ENCODE measurements around the gene MAP6. TPM values are rescaled to one million over a fixed set of nuclear protein-coding genes. Genes with fewer than 3 reads are reported as not detected.

The MAP6 gene
- total RNA-seq, 4 donors from 2014 or later, result 7.9 to 22.1 (median 14.4) TPM

DNA sequence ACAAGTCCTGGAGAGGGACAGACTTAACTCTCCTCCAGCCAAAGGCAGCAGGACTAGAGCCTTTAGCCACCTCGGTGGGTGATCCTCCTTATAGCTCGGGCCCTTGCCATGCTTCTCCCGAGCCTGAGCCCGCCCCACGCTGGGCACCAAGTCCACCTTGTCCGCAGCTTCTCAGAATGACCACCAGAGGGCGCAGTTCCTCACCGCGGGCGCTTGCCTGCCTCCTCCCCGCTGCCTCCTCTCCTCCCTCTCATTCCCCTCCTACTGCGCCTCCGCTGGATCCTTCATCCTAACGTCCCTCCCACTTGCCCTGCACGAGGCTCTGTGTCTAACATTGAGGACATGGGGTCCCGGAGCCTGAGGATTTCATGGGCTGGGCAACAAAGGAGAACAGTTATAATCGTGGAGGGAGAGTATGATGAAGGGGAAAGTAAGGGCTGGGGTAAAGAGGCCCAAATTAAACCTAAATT lies 37.5 kb upstream of the MAP6 start:
- intact Hi-C loops (cut with DNase I; ENCODE audit: low total_unique reads), result no loop called here
- Histone ChIP-seq H3K27ac (no peak overlapping the region), H3K27me3 (no peaks in the 10 kb centered on the region), H3K4me3 (peak overlapping the region in 1 of 2 donors; percentile 9), H3K36me3 (no peaks in the 10 kb centered on the region), H3K9me3 (peaks cover 0 to 3% of the 10 kb centered on the region in 2 donors), H3K4me1 (no peaks in the 10 kb centered on the region)
- no peak for TF ChIP-seq POLR2A (IDR thresholded peaks at IDR 0.05)
- TF ChIP-seq, protein P1, sequence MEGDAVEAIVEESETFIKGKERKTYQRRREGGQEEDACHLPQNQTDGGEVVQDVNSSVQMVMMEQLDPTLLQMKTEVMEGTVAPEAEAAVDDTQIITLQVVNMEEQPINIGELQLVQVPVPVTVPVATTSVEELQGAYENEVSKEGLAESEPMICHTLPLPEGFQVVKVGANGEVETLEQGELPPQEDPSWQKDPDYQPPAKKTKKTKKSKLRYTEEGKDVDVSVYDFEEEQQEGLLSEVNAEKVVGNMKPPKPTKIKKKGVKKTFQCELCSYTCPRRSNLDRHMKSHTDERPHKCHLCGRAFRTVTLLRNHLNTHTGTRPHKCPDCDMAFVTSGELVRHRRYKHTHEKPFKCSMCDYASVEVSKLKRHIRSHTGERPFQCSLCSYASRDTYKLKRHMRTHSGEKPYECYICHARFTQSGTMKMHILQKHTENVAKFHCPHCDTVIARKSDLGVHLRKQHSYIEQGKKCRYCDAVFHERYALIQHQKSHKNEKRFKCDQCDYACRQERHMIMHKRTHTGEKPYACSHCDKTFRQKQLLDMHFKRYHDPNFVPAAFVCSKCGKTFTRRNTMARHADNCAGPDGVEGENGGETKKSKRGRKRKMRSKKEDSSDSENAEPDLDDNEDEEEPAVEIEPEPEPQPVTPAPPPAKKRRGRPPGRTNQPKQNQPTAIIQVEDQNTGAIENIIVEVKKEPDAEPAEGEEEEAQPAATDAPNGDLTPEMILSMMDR (IDR thresholded peaks at IDR 0.05), result peak; percentile 71 to 90 (median 82)
- DNase-seq, result peak; percentile 61 to 69

DNA sequence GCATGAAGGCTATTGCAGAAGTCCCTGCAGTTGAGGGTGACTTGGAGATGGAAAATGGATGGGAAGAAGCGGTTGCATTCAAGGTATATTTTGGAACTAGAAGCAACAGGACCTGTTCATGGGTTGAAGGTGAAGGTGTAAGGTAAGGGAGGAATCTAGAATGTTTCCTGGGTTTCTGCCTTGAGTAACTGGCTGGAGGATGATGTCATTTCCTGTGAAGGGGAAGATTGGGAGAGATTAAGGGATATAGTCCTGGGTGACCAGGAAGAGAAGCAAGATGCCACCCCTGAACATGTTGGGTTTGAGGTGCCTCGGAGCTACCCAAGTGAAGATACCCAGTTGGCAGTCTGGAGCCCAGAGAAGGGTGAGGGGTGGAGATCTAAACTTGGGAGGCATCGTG lies 36.7 kb upstream of the MAP6 start:
- no peak for TF ChIP-seq POLR2A (IDR thresholded peaks at IDR 0.05)
- TF ChIP-seq, protein P1 (IDR thresholded peaks at IDR 0.05), result no peak
- H3K27me3 ChIP-seq, result no peaks in the 10 kb centered on the region
- H3K4me3 ChIP-seq, result no peak overlapping the region
- no peaks in the 10 kb centered on the region for H3K36me3 ChIP-seq
- DNase-seq, result no peak
- H3K9me3 ChIP-seq, result peaks cover 0 to 3% of the 10 kb centered on the region in 2 donors
- no peaks in the 10 kb centered on the region for H3K4me1 ChIP-seq
- intact Hi-C loops (cut with DNase I; ENCODE audit: low total_unique reads), result no loop called here
- H3K27ac ChIP-seq, result no peak overlapping the region

GRCh38 chr11:75703695-75704237 lies 34.9 kb upstream of the MAP6 start:
- intact Hi-C loops (cut with DNase I; ENCODE audit: low total_unique reads), result no loop called here
- no peak overlapping the region for H3K27ac ChIP-seq
- H3K4me3 ChIP-seq, result no peak overlapping the region
- H3K9me3 ChIP-seq, result no peaks in the 10 kb centered on the region
- TF ChIP-seq, protein P1 (IDR thresholded peaks at IDR 0.05), result no peak
- no peak for TF ChIP-seq POLR2A (IDR thresholded peaks at IDR 0.05)
- no peaks in the 10 kb centered on the region for H3K27me3 ChIP-seq
- H3K36me3 ChIP-seq, result no peaks in the 10 kb centered on the region
- H3K4me1 ChIP-seq, result no peaks in the 10 kb centered on the region
- DNase-seq, result no peak

- H3K36me3 ChIP-seq, result no peaks in the 10 kb centered on the region
- H3K27me3 ChIP-seq, result no peaks in the 10 kb centered on the region
- DNase-seq, result peak in 1 of 2 donors; percentile 34
- TF ChIP-seq, protein P1 (IDR thresholded peaks at IDR 0.05), result no peak
- no peak for TF ChIP-seq POLR2A (IDR thresholded peaks at IDR 0.05)
- H3K9me3 ChIP-seq, result no peaks in the 10 kb centered on the region
- H3K4me3 ChIP-seq, result no peak overlapping the region
- no peaks in the 10 kb centered on the region for H3K4me1 ChIP-seq
- intact Hi-C loops (cut with DNase I; ENCODE audit: low total_unique reads), result no loop called here
- no peak overlapping the region for H3K27ac ChIP-seq
Measured at GRCh38 chr11:75700940-75701339, 32.1 kb upstream of the MAP6 start.

DNA sequence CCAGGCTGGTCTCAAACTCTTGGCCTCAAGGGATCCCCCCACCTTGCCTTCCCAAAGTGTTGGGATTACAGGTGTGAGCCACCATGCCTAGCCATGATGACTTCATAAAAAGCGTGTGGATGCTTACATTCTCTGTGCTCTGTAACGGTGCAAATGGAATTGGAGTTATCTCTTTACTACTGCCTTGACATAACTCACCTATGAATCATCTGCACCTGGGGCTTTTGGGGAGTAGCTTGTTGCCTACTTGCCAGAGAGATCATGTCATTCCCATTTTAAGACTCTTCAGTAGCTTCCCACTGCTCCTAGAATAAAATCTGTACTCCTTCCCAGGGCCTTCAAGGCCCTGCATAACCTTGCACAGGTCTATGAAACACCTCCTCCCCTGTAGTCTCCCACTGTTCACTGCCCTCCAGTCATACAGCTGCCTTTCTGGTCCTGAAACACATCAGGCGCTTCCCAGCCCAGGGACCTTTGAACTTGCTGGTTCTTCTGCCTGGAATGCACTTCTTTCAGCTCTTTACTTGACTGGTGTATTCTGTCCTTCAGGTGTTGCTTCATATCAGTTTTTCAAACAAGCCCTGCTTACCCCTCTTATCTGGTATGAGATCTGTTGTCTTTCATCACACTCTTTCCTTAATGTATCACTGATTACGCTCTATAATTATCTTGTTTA lies 29.2 kb upstream of the MAP6 start:
- Histone ChIP-seq H3K4me1 (no peaks in the 10 kb centered on the region), H3K27me3 (no peaks in the 10 kb centered on the region), H3K9me3 (no peaks in the 10 kb centered on the region), H3K4me3 (no peak overlapping the region), H3K27ac (no peak overlapping the region), H3K36me3 (no peaks in the 10 kb centered on the region)
- no peak for DNase-seq
- no peak for TF ChIP-seq POLR2A (IDR thresholded peaks at IDR 0.05)
- TF ChIP-seq, protein P1 (IDR thresholded peaks at IDR 0.05), result no peak
- intact Hi-C loops (cut with DNase I; ENCODE audit: low total_unique reads), result no loop called here
